ENCODE data around the gene SRGAP2C.
"Not testable (repeated sequence)": the region's sequence is repeated elsewhere in the genome, so short reads cannot be mapped to it uniquely, and the experiment has no call there.

The SRGAP2C gene

GRCh38 chr1:121280699-121281317 lies 96.0 kb downstream of the SRGAP2C start:
- not testable (repeated sequence) for H3K27me3 ChIP-seq (ENCODE audit: control insufficient read depth in 1 of 2, insufficient read depth in 2 of 2, low read length in 2 of 2); H3K4me1 ChIP-seq (ENCODE audit: control insufficient read depth in 1 of 2, insufficient read depth in 2 of 2, low read length in 2 of 2); H3K27ac ChIP-seq (ENCODE audit: low read depth, low read length); H3K9ac ChIP-seq (ENCODE audit: low read depth in 1 of 2, low read length in 2 of 2); H3K36me3 ChIP-seq (ENCODE audit: control insufficient read depth in 1 of 2, insufficient read depth in 2 of 2, low read length in 2 of 2); H3K4me3 ChIP-seq (ENCODE audit: low read depth in 1 of 2, low read length in 2 of 2); H3K9me3 ChIP-seq (ENCODE audit: control insufficient read depth in 1 of 2, low read length in 2 of 2)

GRCh38 chr1:121281480-121281879 lies 96.7 kb downstream of the SRGAP2C start:
- H3K9me3 ChIP-seq (ENCODE audit: control insufficient read depth in 1 of 2, low read length in 2 of 2); H3K9ac ChIP-seq (ENCODE audit: low read depth in 1 of 2, low read length in 2 of 2); H3K27ac ChIP-seq (ENCODE audit: low read depth, low read length); H3K27me3 ChIP-seq (ENCODE audit: control insufficient read depth in 1 of 2, insufficient read depth in 2 of 2, low read length in 2 of 2); H3K4me1 ChIP-seq (ENCODE audit: control insufficient read depth in 1 of 2, insufficient read depth in 2 of 2, low read length in 2 of 2); H3K36me3 ChIP-seq (ENCODE audit: control insufficient read depth in 1 of 2, insufficient read depth in 2 of 2, low read length in 2 of 2); H3K4me3 ChIP-seq (ENCODE audit: low read depth in 1 of 2, low read length in 2 of 2): not testable (repeated sequence)

- H3K4me3 ChIP-seq (ENCODE audit: low read depth in 1 of 2, low read length in 2 of 2); H3K9me3 ChIP-seq (ENCODE audit: control insufficient read depth in 1 of 2, low read length in 2 of 2); H3K27me3 ChIP-seq (ENCODE audit: control insufficient read depth in 1 of 2, insufficient read depth in 2 of 2, low read length in 2 of 2); H3K27ac ChIP-seq (ENCODE audit: low read depth, low read length); H3K4me1 ChIP-seq (ENCODE audit: control insufficient read depth in 1 of 2, insufficient read depth in 2 of 2, low read length in 2 of 2); H3K9ac ChIP-seq (ENCODE audit: low read depth in 1 of 2, low read length in 2 of 2); H3K36me3 ChIP-seq (ENCODE audit: control insufficient read depth in 1 of 2, insufficient read depth in 2 of 2, low read length in 2 of 2): not testable (repeated sequence)
Observed at GRCh38 chr1:121283587-121284180, 98.9 kb downstream of the SRGAP2C start.

- H3K9ac ChIP-seq (ENCODE audit: low read depth in 1 of 2, low read length in 2 of 2); H3K27me3 ChIP-seq (ENCODE audit: control insufficient read depth in 1 of 2, insufficient read depth in 2 of 2, low read length in 2 of 2); H3K4me1 ChIP-seq (ENCODE audit: control insufficient read depth in 1 of 2, insufficient read depth in 2 of 2, low read length in 2 of 2); H3K36me3 ChIP-seq (ENCODE audit: control insufficient read depth in 1 of 2, insufficient read depth in 2 of 2, low read length in 2 of 2); H3K9me3 ChIP-seq (ENCODE audit: control insufficient read depth in 1 of 2, low read length in 2 of 2); H3K4me3 ChIP-seq (ENCODE audit: low read depth in 1 of 2, low read length in 2 of 2); H3K27ac ChIP-seq (ENCODE audit: low read depth, low read length): not testable (repeated sequence)
Observed at GRCh38 chr1:121292590-121292989, 107.8 kb downstream of the SRGAP2C start.

GRCh38 chr1:121293263-121294204 lies 108.8 kb downstream of the SRGAP2C start:
- not testable (repeated sequence) for H3K27ac ChIP-seq (ENCODE audit: low read depth, low read length); H3K36me3 ChIP-seq (ENCODE audit: control insufficient read depth in 1 of 2, insufficient read depth in 2 of 2, low read length in 2 of 2); H3K27me3 ChIP-seq (ENCODE audit: control insufficient read depth in 1 of 2, insufficient read depth in 2 of 2, low read length in 2 of 2); H3K9ac ChIP-seq (ENCODE audit: low read depth in 1 of 2, low read length in 2 of 2); H3K9me3 ChIP-seq (ENCODE audit: control insufficient read depth in 1 of 2, low read length in 2 of 2); H3K4me1 ChIP-seq (ENCODE audit: control insufficient read depth in 1 of 2, insufficient read depth in 2 of 2, low read length in 2 of 2); H3K4me3 ChIP-seq (ENCODE audit: low read depth in 1 of 2, low read length in 2 of 2)

GRCh38 chr1:121294205-121294570 lies 109.4 kb downstream of the SRGAP2C start:
- H3K9ac ChIP-seq (ENCODE audit: low read depth in 1 of 2, low read length in 2 of 2); H3K27ac ChIP-seq (ENCODE audit: low read depth, low read length); H3K4me1 ChIP-seq (ENCODE audit: control insufficient read depth in 1 of 2, insufficient read depth in 2 of 2, low read length in 2 of 2); H3K9me3 ChIP-seq (ENCODE audit: control insufficient read depth in 1 of 2, low read length in 2 of 2); H3K36me3 ChIP-seq (ENCODE audit: control insufficient read depth in 1 of 2, insufficient read depth in 2 of 2, low read length in 2 of 2); H3K4me3 ChIP-seq (ENCODE audit: low read depth in 1 of 2, low read length in 2 of 2); H3K27me3 ChIP-seq (ENCODE audit: control insufficient read depth in 1 of 2, insufficient read depth in 2 of 2, low read length in 2 of 2): not testable (repeated sequence)

GRCh38 chr1:121296563-121296962 lies 111.8 kb downstream of the SRGAP2C start:
- H3K4me3 ChIP-seq (ENCODE audit: low read depth in 1 of 2, low read length in 2 of 2); H3K9ac ChIP-seq (ENCODE audit: low read depth in 1 of 2, low read length in 2 of 2); H3K27ac ChIP-seq (ENCODE audit: low read depth, low read length); H3K27me3 ChIP-seq (ENCODE audit: control insufficient read depth in 1 of 2, insufficient read depth in 2 of 2, low read length in 2 of 2); H3K4me1 ChIP-seq (ENCODE audit: control insufficient read depth in 1 of 2, insufficient read depth in 2 of 2, low read length in 2 of 2); H3K9me3 ChIP-seq (ENCODE audit: control insufficient read depth in 1 of 2, low read length in 2 of 2); H3K36me3 ChIP-seq (ENCODE audit: control insufficient read depth in 1 of 2, insufficient read depth in 2 of 2, low read length in 2 of 2): not testable (repeated sequence)

- H3K4me3 ChIP-seq (ENCODE audit: low read depth in 1 of 2, low read length in 2 of 2); H3K9ac ChIP-seq (ENCODE audit: low read depth in 1 of 2, low read length in 2 of 2); H3K27me3 ChIP-seq (ENCODE audit: control insufficient read depth in 1 of 2, insufficient read depth in 2 of 2, low read length in 2 of 2); H3K36me3 ChIP-seq (ENCODE audit: control insufficient read depth in 1 of 2, insufficient read depth in 2 of 2, low read length in 2 of 2); H3K9me3 ChIP-seq (ENCODE audit: control insufficient read depth in 1 of 2, low read length in 2 of 2); H3K27ac ChIP-seq (ENCODE audit: low read depth, low read length); H3K4me1 ChIP-seq (ENCODE audit: control insufficient read depth in 1 of 2, insufficient read depth in 2 of 2, low read length in 2 of 2): not testable (repeated sequence)
Observed at GRCh38 chr1:121298529-121298928, 113.8 kb downstream of the SRGAP2C start.

GRCh38 chr1:121299514-121300149 lies 114.9 kb downstream of the SRGAP2C start:
- H3K27ac ChIP-seq (ENCODE audit: low read depth, low read length); H3K4me1 ChIP-seq (ENCODE audit: control insufficient read depth in 1 of 2, insufficient read depth in 2 of 2, low read length in 2 of 2); H3K4me3 ChIP-seq (ENCODE audit: low read depth in 1 of 2, low read length in 2 of 2); H3K9ac ChIP-seq (ENCODE audit: low read depth in 1 of 2, low read length in 2 of 2); H3K36me3 ChIP-seq (ENCODE audit: control insufficient read depth in 1 of 2, insufficient read depth in 2 of 2, low read length in 2 of 2); H3K9me3 ChIP-seq (ENCODE audit: control insufficient read depth in 1 of 2, low read length in 2 of 2); H3K27me3 ChIP-seq (ENCODE audit: control insufficient read depth in 1 of 2, insufficient read depth in 2 of 2, low read length in 2 of 2): not testable (repeated sequence)

GRCh38 chr1:121301876-121302275 lies 117.1 kb downstream of the SRGAP2C start:
- H3K9ac ChIP-seq (ENCODE audit: low read depth in 1 of 2, low read length in 2 of 2); H3K27me3 ChIP-seq (ENCODE audit: control insufficient read depth in 1 of 2, insufficient read depth in 2 of 2, low read length in 2 of 2); H3K9me3 ChIP-seq (ENCODE audit: control insufficient read depth in 1 of 2, low read length in 2 of 2); H3K4me3 ChIP-seq (ENCODE audit: low read depth in 1 of 2, low read length in 2 of 2); H3K27ac ChIP-seq (ENCODE audit: low read depth, low read length); H3K36me3 ChIP-seq (ENCODE audit: control insufficient read depth in 1 of 2, insufficient read depth in 2 of 2, low read length in 2 of 2); H3K4me1 ChIP-seq (ENCODE audit: control insufficient read depth in 1 of 2, insufficient read depth in 2 of 2, low read length in 2 of 2): not testable (repeated sequence)

Measured in duodenal mucosa (tissue), 2 donors.